GM19467 (cell line): ENCODE measurements around the gene EML2.
"Not testable (repeated sequence)": the region's sequence is repeated elsewhere in the genome, so short reads cannot be mapped to it uniquely, and the experiment has no call there.

Experiments
- ATAC-seq: cut with Tn5 transposase; IDR thresholded peaks from one replicate; pipeline ENCODE4 v1.9.1; 2021; ENCODE audit warnings: mild to moderate bottlenecking, moderate library complexity; ENCODE audit not compliant: unreplicated experiment

Gene EML2, protein sequence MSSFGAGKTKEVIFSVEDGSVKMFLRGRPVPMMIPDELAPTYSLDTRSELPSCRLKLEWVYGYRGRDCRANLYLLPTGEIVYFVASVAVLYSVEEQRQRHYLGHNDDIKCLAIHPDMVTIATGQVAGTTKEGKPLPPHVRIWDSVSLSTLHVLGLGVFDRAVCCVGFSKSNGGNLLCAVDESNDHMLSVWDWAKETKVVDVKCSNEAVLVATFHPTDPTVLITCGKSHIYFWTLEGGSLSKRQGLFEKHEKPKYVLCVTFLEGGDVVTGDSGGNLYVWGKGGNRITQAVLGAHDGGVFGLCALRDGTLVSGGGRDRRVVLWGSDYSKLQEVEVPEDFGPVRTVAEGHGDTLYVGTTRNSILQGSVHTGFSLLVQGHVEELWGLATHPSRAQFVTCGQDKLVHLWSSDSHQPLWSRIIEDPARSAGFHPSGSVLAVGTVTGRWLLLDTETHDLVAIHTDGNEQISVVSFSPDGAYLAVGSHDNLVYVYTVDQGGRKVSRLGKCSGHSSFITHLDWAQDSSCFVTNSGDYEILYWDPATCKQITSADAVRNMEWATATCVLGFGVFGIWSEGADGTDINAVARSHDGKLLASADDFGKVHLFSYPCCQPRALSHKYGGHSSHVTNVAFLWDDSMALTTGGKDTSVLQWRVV

DNA sequence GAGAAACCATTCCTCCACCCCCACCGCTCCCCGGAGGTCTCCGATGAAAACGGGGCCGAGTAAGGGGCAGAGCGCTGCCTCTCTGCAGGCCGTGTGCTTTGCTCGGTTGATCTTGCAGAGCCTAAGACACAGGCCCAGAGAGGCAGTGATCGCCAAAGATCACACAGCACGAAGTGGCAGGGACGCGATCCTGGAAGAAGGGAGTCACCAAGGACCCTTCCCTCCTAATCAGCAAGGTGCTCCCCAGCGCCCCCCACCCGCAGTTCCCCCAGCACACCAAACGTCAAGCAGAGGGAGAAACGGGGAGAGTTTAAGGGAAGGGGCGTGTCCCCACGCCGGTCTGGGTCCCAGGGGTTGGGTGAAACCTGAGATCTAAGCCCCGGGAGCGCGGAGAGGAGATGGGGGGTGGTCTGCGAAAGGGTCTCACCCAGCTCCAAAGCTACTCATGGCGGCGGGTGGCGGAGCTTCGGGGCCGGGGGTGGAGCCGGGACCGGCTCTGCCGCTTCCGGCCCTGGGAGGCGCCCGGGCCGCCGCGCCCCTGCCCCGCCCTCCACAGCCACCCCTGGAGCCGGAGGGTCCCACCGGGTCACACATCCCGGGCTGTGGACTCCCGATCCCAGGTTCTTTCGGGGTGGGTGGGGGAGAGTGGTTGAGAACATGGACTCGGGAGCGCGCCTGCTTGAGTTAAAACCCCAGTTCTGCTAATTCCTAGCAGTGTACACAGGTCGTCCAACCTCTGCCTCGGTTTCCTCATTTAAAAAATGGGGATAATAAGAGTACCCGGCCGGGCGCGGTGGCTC, at the start of gene EML2:
EML2 (minus strand) TSS at position 468 of the 800 bp plus-strand sequence; CDS start at position 447, 21 bp downstream.
- no peak for ATAC-seq

DNA sequence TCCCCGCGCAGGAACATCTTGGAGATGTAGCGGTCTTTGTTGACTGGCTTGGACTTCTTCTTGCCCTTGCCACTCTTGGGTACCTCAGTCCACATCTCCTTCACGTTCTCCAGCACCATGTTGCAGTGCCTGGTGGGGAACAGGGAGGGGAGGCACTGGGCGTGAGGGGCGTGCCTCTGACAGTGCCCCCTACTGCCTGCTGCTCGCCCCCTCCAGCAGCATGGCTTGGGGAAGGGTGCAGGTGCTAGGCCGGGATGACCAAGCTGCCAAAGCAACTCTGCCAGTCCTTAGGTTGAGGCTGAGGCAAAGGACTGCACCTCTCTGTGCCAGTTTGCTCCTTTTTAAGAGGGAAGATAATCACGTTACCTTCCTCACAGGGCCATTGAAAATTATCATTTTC, 48.4 kb upstream of the EML2 start:
- no peak for ATAC-seq

DNA sequence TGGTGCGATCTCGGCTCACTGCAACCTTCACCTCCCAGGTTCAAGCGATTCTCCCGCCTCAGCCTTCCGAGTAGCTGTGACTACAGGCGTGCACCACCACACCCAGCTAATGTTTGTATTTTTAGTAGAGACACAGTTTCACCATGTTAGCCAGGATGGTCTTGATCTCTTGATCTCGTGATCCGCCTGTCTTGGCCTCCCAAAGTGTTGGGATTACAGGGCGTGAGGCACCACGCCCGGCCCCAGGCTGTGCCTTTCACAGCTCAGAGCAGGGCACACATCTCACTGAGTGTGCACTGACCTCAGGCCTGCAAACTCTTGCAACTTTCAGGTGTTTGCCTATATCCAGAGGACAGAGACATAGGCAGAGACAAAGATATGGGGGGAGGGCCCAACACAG, 45.8 kb upstream of the EML2 start:
- ATAC-seq: not testable (repeated sequence)

DNA sequence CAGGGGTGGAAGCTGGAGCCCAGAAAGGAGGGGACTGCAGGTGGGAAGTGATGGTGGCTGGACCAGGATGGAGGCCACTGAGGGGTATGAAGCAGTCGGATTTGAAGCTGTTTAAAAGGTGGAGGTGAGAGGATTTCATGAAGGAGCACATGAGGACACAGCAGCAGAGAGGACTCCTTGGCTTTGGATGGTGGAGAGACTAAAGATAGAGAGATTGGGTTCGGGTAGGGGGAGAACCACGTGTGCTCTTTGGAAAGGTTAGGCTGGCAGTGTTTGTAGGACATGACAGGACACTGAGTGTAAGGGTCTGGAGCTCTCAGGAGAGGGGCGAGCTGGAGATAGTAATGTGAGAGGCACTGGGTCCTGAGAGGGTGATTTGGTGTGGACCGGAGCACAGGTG, 43.7 kb upstream of the EML2 start:
- ATAC-seq: no peak

DNA sequence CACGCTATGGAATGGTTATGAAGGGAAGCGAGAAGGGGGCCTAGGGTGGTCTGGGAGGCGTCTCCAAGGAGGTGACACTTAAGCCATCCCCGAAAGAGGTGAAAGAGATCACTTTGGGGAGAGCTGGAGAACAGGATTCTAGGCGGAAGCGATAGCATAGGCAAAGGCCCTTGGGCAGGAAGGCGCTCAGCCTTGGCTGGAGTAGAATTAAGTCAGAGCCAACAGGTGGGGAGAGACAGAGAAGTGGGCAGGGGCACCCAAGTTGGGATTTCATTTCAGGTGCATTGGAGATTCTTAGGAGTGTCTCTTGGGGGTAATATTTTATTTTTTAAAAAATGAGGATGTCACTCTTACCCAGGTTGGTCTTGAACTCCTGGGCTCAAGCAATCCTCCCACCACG, 42.9 kb upstream of the EML2 start:
- no peak for ATAC-seq

DNA sequence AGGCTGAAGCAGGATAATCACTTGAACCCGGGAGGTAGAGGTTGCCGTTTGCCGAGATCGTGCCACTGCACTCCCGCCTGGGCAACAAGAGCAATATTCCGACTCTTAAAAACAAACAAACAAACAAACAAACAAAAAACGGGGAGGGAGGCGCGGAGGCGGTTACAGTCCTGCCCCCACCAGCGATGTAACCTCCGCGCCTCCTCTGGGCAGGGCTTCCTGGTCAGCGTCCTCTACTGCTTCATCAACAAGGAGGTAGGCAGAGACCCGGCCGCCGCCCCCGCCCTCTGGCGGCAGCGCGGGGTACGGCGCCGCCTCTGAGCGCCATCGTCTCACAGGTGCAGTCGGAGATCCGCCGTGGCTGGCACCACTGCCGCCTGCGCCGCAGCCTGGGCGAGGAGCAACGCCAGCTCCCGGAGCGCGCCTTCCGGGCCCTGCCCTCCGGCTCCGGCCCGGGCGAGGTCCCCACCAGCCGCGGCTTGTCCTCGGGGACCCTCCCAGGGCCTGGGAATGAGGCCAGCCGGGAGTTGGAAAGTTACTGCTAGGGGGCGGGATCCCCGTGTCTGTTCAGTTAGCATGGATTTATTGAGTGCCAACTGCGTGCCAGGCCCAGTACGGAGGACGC, 42.3 kb upstream of the EML2 start:
- ATAC-seq: peak; percentile 69

DNA sequence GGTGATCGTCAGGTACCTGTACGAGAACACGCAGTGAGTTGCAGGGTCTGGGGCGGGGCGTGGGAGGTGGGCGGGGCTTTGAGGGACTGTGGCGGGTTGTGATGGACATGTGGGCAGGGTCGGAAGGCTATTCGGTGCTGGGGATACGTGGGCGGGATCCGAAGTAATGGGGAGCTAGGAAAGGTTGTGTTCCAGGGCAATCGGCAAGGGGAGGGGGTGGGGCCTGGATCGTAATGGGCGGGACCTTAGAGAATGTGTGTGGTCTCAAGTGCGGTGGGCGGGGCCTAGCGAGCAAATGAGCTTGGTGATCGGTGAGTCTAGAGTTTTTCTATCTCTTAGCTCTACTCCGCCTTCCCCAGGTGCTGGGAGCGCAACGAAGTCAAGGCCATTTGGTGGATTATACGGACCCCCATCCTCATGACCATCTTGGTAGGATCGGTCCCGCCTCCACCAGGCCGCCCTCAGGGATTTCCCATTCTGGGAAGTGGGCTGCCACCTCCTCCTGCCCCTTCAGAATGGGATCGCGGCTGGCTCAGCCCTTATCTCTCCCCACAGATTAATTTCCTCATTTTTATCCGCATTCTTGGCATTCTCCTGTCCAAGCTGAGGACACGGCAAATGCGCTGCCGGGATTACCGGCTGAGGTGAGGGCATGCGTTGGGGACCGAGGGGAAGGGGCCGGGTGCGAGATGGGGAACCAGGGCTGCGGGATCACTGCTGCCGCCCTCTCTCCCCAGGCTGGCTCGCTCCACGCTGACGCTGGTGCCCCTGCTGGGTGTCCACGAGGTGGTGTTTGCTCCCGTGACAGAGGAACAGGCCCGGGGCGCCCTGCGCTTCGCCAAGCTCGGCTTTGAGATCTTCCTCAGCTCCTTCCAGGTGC, 38.4 kb upstream of the EML2 start:
- ATAC-seq: no peak

DNA sequence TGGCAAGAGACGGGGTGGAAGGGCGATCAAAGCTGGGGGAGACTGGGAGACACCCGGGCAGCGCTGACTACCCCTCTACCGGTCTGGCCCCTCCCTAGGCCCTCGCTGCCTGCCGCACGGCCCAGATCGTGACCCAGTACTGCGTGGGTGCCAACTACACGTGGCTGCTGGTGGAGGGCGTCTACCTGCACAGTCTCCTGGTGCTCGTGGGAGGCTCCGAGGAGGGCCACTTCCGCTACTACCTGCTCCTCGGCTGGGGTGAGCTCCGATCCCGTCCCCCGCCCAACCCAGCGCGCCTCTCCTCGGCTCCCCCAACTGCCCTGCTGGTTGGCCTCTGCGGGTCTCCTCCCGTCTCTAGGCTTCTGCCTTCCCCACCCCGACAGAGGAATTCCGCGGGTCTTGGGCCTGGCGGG, 37.7 kb upstream of the EML2 start:
- no peak for ATAC-seq

DNA sequence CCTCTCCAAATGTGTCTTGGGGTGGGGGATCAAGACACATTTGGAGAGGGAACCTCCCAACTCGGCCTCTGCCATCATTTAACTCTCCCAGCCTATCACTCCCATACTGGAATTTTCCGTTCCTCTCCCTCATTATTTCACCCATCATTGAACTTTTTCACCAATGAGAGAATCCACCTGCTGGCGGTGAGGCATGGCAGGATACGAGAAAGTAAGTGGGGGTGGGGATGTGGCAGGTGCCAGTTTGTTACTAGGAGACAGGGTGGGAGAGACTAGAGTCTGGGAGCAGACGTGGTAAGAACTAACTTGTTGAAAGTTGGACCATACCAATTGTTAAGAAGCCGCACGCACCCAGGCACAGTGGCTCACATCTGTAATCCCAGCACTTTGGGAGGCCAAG, 35.7 kb upstream of the EML2 start:
- ATAC-seq: no peak

DNA sequence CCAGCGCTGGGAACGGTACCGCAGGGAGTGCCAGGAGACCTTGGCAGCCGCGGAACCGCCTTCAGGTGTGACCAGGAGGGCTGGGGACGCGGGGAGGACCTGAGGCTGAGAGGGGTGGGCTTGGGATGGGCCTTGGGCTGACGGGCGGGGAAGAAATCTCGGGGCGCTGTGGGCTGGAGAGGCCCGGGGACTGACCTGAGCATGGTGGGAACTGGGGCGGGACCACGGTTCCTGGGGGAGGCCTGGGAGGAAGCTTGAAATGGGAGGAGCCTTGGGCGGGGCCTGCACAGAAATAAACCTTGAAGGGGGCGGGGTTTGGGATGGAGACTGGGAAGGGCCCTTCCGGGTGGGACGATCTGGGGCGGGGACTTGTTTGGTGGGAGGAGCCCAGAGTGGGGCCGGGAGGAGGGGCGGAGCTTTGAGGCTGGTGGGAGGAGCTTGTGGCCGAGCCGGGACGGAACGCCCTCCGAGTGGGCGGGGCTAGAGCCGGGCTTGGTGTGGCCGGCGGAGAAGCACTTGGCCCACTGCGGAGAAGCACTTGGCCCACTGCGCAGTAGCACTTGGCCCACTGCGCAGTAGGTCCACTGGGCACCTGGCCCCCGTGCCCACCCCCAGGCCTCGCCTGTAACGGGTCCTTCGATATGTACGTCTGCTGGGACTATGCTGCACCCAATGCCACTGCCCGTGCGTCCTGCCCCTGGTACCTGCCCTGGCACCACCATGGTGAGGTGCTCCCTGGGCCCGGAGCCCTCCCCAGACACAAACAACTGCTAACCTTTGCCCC, 31.7 kb upstream of the EML2 start:
- ATAC-seq: no peak

DNA sequence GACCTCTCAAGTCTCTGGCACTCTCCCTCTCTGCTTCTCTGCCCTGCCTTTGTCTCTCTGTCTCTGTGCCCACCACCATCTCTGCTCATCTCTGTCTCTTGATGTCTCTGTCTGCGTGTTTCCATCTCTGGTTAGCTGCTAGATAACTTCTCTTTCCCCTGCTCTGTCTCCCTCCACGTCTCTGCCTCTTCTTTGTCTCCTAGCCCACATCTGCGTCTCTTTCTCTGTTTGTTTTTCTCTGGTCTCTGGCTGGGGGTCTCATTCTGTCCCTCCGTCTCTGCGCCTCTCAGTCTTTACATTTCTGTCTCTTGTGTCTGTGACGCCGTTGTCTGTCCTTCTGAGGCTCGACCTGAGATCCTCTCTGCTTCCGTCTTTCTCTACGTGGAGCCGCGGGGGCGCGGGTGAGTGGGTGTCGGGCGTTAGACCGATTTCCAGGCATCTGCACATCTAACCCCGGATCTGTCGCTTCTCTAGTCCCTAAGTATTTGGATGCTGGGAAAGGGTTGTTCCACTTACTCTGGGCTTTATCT, 29.2 kb upstream of the EML2 start:
- no peak for ATAC-seq

DNA sequence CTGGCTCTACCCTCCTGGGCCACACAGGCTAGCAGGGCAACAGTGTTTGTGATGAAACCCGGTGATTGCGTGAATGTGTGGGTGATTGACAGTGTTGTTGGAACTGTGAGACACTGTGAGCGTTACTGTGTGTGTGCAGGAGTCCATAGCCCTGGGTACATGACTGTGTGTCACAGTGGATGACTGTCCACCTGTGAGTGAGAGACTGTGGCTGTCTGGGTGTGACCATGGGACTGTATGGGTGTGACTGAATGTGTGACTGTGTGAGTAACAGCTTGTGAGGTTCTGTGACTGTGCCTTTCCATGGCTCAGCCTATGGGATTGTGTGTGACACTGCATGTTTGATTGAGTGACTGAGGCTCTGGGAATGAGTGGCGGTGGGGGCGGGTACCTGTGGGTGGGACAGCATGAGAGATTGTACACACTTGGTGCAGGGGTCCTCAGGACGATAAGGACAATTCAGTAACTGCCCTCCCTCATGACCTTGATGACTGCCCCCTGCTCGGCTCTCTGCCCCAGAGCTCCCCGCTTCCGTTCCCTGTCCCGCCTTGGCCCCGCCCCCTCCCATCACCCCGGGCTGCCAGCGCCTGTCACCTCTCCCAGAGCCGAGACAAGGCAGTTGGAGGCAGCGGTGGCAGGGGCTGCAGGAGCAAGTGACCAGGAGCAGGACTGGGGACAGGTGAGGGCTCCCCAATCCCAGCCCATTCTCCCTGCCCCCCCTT, 28.6 kb upstream of the EML2 start, which contains the start of gene GIPR:
GIPR (plus strand) TSS at position 602 of the 722 bp plus-strand sequence. CDS start 1,300 bp downstream, outside the sequence.
- no peak for ATAC-seq

DNA sequence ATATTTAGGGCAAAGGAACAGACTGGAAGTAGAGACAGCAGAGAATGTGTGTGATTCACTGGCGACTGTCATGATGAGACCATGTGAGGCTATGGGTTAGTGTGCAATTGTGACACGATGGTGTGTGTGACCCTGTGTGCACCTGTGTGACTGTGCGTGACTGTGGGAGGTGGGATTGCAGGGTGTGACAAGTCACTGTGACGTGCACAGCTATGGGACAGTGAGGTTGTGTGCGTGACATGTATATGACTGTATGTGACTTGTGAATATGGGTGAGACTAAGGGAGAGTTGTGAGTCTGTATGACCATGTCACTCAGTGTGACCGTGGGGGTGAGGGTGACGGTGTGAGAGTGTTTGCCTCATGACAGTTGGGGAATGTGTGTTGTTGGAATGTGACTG, 25.4 kb upstream of the EML2 start:
- ATAC-seq: no peak

DNA sequence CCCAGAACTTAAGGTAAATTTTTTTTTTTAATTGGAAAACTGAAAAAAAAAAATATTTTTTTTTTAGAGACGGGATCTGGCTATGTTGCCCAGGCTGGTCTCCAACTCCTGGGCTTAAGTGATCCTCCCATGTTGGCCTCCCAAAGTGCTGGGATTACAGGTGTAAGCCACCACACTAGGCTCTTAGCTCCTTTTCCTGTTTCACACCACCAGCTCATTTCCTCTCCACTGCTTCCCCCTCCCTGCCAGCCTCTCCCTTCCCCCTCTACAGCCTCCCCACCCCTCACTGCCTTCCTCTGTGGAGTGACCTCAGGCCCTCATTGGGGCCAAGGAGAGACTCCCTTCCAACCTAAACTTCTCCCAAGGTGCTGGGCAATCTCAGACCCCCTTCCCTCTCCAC, 24.6 kb upstream of the EML2 start:
- no peak for ATAC-seq

DNA sequence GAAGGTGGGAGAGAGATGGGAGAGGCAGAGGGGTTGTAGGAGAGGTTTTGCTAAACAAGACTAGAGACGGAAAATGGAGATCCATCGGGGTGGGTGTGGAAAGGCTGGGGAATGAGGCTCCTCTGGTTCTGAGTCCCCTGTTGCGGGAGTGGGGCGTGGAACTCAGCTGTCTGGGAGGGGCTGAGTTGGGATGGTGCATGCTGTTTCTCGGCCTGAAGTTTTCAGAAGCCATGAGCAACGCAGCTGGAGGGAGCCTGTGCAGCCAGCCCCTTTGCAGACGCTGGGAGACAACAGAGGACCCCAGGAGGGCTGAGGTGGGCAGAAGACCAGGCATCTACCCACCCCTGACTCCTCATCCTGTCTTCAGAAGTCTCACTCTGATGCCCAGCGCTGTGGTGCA, 21.4 kb upstream of the EML2 start:
- ATAC-seq: no peak

DNA sequence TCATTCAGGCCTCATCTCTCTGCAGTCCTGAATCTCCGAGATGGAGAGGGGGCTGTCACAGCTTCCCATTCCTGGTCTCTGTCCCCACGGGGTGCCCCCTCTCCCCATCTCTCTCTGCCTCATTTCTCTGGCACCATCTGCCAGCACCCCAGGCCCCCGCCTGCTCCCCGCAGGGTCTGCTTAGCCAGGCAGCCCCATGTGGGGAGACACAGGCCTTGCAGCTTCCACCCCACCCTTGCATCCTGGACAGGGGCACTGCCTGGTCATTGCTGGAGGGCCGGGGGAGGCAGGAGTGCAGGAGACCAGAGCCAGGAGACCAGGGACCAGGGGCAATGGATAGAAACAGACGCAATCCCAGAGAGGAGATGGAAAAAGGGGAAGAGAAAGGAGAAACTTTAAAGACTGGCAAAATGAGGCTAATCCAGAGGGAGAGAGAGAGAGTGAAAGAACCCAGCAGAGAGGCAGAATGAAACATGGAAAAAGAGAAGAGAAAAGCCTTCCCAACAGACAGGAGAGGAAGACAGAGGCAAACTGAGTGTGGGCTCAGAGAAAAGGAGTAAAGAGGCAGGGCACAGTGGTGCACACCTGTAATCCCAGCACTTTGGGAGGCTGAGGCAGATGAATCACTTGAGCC, 20.0 kb upstream of the EML2 start:
- ATAC-seq: no peak

DNA sequence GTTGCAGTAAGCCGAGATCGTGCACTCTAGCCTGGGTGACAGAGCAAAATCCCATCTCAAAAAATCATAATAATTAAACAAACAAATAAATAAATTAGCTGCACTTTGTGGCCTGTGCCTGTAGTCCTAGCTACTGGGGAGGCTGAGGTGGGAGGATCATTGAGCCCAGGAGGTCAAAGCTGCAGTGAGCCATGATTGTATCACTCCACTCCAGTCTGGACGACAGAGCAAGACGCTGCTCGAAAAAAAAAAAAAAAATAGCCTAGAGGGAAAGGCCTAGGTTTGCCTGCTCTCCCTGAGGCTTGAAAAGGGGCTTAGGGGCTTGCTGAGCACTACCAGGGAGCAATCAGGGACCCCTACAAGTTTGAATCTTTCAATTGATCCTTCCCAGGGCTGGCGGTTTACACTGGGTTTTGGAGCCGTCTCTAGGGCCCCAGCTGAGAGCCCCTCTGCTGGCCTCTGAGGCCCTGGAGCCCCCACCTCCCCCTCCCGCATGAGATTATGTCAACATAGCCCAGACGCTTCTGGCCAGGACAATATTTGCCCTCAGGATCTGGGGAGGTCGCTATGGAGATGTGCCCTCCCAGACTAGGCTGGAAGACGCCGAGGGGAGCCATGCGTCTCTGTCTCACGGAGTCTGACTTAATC, 18.4 kb upstream of the EML2 start:
- no peak for ATAC-seq
